ENCODE measurements around the gene GLI3.

GRCh38 chr7:42077271-42078135 lies 159.5 kb downstream of the GLI3 start:
- TF ChIP-seq, protein P1, sequence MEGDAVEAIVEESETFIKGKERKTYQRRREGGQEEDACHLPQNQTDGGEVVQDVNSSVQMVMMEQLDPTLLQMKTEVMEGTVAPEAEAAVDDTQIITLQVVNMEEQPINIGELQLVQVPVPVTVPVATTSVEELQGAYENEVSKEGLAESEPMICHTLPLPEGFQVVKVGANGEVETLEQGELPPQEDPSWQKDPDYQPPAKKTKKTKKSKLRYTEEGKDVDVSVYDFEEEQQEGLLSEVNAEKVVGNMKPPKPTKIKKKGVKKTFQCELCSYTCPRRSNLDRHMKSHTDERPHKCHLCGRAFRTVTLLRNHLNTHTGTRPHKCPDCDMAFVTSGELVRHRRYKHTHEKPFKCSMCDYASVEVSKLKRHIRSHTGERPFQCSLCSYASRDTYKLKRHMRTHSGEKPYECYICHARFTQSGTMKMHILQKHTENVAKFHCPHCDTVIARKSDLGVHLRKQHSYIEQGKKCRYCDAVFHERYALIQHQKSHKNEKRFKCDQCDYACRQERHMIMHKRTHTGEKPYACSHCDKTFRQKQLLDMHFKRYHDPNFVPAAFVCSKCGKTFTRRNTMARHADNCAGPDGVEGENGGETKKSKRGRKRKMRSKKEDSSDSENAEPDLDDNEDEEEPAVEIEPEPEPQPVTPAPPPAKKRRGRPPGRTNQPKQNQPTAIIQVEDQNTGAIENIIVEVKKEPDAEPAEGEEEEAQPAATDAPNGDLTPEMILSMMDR (conservative IDR thresholded peaks at IDR 0.05; ENCODE audit: low read length): no peak
- no peak for TF ChIP-seq EZH2phosphoT487 (IDR thresholded peaks at IDR 0.05; ENCODE audit: borderline replicate concordance)

Data from Loucy (cell line).